Endothelial cell of umbilical vein (primary cell): Measurements from ENCODE around the gene SHBG. TPM values are rescaled to one million over a fixed set of nuclear protein-coding genes. Genes with fewer than 3 reads are reported as not detected.

Experiments
- BruUV-seq: library from RNA; stranded (reverse); fragments of 400-500 nt; replicated peaks from 2 replicates; lab custom pipeline; 2021; lab: Mats Ljungman, UMichigan
- CTCF ChIA-PET: fragments of 300-600, 350-600 bp; sonication (Branson Sonifier 250); formaldehyde crosslinking; loops from one replicate; lab custom pipeline; 2021; ENCODE audit warnings: antibody characterized with exemption, inconsistent platforms; lab: Charles Lee
- POLR2A ChIA-PET: fragments of 300-600, 350-600 bp; sonication (Branson Sonifier 250); formaldehyde crosslinking; loops from one replicate; lab custom pipeline; 2021; ENCODE audit warnings: antibody characterized with exemption, inconsistent platforms; lab: Charles Lee
- DNase-seq: peaks from one replicate; pipeline ENCODE4 v3.0.0-alpha.2; 2011; ENCODE audit warnings: low read depth, low spot score
- FAIRE-seq: peaks from 2 replicates; lab custom pipeline; 2011; peaks lifted over from hg19 to GRCh38; lab: Jason Lieb, UNC
- H2AFZ ChIP-seq: 2 replicates; pipeline ENCODE4 v1.6.0; 2012; ENCODE audit warnings: low read depth, low read length, control low read depth, inconsistent platforms
- H3K27ac ChIP-seq: 2 replicates; pipeline ENCODE4 v1.5.1; 2011; ENCODE audit warnings: low read depth, mild to moderate bottlenecking, control low read depth, low read length, moderate library complexity; ENCODE audit not compliant: insufficient read depth
- H3K27me3 ChIP-seq, 2 experiments: 2 replicates each; pipeline versions ENCODE4 v1.6.0 to v1.6.1; 2011; ENCODE audit warnings: low read length in 2 of 2, mixed read lengths in 1 of 2; ENCODE audit not compliant: control insufficient read depth in 2 of 2, insufficient read depth in 2 of 2
- H3K36me3 ChIP-seq, 2 experiments: 2 replicates in 1 of 2; 3 replicates in 1 of 2; pipeline ENCODE4 v1.5.1; 2011; ENCODE audit warnings: low read length in 2 of 2, mild to moderate bottlenecking in 1 of 2, moderate library complexity in 1 of 2; ENCODE audit not compliant: control insufficient read depth in 2 of 2, insufficient read depth in 2 of 2; ENCODE audit errors: extremely low read depth in 1 of 2
- H3K4me1 ChIP-seq: 3 replicates; pipeline ENCODE4 v1.5.1; 2011; ENCODE audit warnings: mild to moderate bottlenecking, low read length; ENCODE audit not compliant: control insufficient read depth, insufficient read depth; ENCODE audit errors: extremely low read depth
- H3K4me2 ChIP-seq: 2 replicates; pipeline ENCODE4 v1.6.1; 2011; ENCODE audit warnings: low read length, control low read depth, mixed read lengths; ENCODE audit not compliant: insufficient read depth
- H3K4me3 ChIP-seq, 3 experiments: fragments of 200-600 bp in 1 of 3; sonication (generic), shearing (Covaris generic) in 1 of 3; replicated peaks in 1 of 3; 2 replicates each; pipeline ENCODE4 v1.5.1; 2011 to 2016; ENCODE audit warnings: control low read depth in 3 of 3, low read length in 3 of 3, mild to moderate bottlenecking in 2 of 3, inconsistent platforms in 1 of 3, low read depth in 1 of 3, moderate library complexity in 1 of 3; ENCODE audit not compliant: insufficient read depth in 1 of 3
- H3K79me2 ChIP-seq: 2 replicates; pipeline ENCODE4 v1.6.0; 2012; ENCODE audit warnings: low read length, inconsistent platforms; ENCODE audit not compliant: control insufficient read depth, insufficient read depth
- H3K9ac ChIP-seq: replicated peaks from 2 replicates; pipeline ENCODE3; 2011; ENCODE audit warnings: low read length, control low read depth; ENCODE audit not compliant: insufficient read depth; ENCODE audit errors: extremely low read depth
- H3K9me1 ChIP-seq: replicated peaks from 3 replicates; pipeline ENCODE4 v1.6.0; 2011; ENCODE audit warnings: mild to moderate bottlenecking, low read length; ENCODE audit not compliant: control insufficient read depth, insufficient read depth; ENCODE audit errors: extremely low read depth
- H3K9me3 ChIP-seq: replicated peaks from 2 replicates; pipeline ENCODE4 v1.5.1; 2012; ENCODE audit warnings: low read length, inconsistent platforms; ENCODE audit not compliant: control insufficient read depth, insufficient read depth
- H4K20me1 ChIP-seq: replicated peaks from 2 replicates; pipeline ENCODE3; 2011; ENCODE audit warnings: mild to moderate bottlenecking, low read length; ENCODE audit not compliant: control insufficient read depth, insufficient read depth; ENCODE audit errors: extremely low read depth
- CTCF ChIP-seq, 2 donors: IDR thresholded peaks; 1 replicate in 1 of 2; 2 replicates in 1 of 2; pipeline ENCODE4 v1.5.1; 2011; ENCODE audit warnings: low read length in 2 of 2, mild to moderate bottlenecking in 2 of 2, moderate library complexity in 2 of 2, control low read depth in 1 of 2, inconsistent platforms in 1 of 2, low read depth in 1 of 2; ENCODE audit not compliant: insufficient read depth in 1 of 2; ENCODE audit errors: extremely low read depth in 1 of 2
- EZH2 ChIP-seq: IDR thresholded peaks from 2 replicates; pipeline ENCODE4 v1.6.1; 2012; ENCODE audit warnings: borderline replicate concordance, low read depth, mild to moderate bottlenecking, moderate library complexity, low read length, inconsistent platforms; ENCODE audit not compliant: severe bottlenecking
- FOS ChIP-seq: IDR thresholded peaks from 2 replicates; pipeline ENCODE4 v1.6.1; 2011; ENCODE audit warnings: mild to moderate bottlenecking, low read length, moderate library complexity, borderline replicate concordance; ENCODE audit not compliant: insufficient read depth
- GATA2 ChIP-seq: IDR thresholded peaks from 2 replicates; pipeline ENCODE4 v1.7.0; 2011; ENCODE audit warnings: low read depth, mild to moderate bottlenecking, moderate library complexity, mixed read lengths, low read length; ENCODE audit not compliant: insufficient read length, insufficient read depth
- JUN ChIP-seq: IDR thresholded peaks from 2 replicates; pipeline ENCODE4 v1.6.1; 2011; ENCODE audit warnings: borderline replicate concordance, low read depth; ENCODE audit not compliant: insufficient read length, insufficient read depth
- MYC ChIP-seq: IDR thresholded peaks from one replicate; pipeline ENCODE4 v1.6.1; 2011; ENCODE audit warnings: mild to moderate bottlenecking, low read depth, low read length
- POLR2A ChIP-seq: IDR thresholded peaks from 2 replicates; pipeline ENCODE4 v1.6.1; 2012; ENCODE audit warnings: low read depth, mild to moderate bottlenecking, control low read depth, low read length
- POLR2AphosphoS5 ChIP-seq: IDR thresholded peaks from 2 replicates; pipeline ENCODE4 v1.6.1; 2012; ENCODE audit warnings: low read depth, mild to moderate bottlenecking, control low read depth, low read length, moderate library complexity; ENCODE audit not compliant: insufficient read depth
- dilution Hi-C: fragments of 300-500 bp; cut with MboI; formaldehyde crosslinking; loops from one replicate; pipeline ENCODE4 v1.15.0; 2019; ENCODE audit warnings: low sequenced_read_pairs; ENCODE audit not compliant: extremely low pct_ligation_motif_present
- intact Hi-C: fragments of 100-400 bp; cut with micrococcal nuclease; formaldehyde crosslinking; loops from one replicate; pipeline ENCODE4 v1.10.0; 2022
- polyA plus RNA-seq, 4 experiments: library from polyadenylated mRNA; depleted of rRNA in 3 of 4; stranded (reverse) in 3 of 4; unstranded in 1 of 4; fragments of >200 nt; gene quantifications; 2 replicates each; pipeline versions ENCODE4 v1.2.1 to v1.2.3, GENCODE V29; 2011 to 2012; ENCODE audit warnings: missing spikeins in 1 of 4
- total RNA-seq: library from RNA; stranded (reverse); gene quantifications from 2 replicates; pipeline ENCODE4 v1.2.3, GENCODE V29; 2021
- TF ChIP-seq, protein P1 (sequence below): IDR thresholded peaks from 2 replicates; pipeline ENCODE4 v1.6.1; 2011; ENCODE audit not compliant: insufficient read depth, insufficient read length

The SHBG gene
- total and polyA plus RNA-seq, 2 donors (not counting 3 experiments of a cell fraction or from before 2014, with no cell fraction given), result 0.51 TPM; not detected in 1

DNA sequence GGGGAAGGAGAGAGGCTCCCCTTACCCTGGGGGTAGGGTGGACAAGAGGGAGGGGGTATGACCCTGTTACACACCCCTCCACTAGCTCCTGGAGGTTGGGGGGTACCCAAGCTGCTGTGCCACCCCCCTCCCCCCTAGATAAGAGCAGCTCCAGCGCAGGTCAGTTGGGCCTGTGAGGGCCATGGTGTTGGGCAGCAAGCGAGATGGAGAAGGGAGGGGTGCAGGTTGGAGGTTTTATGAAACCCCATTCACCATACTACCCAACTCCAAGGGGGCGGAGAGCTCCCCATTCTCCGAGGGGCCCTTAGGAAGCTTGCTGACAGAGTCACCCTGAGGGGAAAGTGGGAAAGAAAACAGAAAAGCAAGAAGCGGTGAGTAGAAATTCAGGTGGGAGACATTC is 38.3 kb upstream of the SHBG start:
- dilution Hi-C loops, result no loop called here
- DNase-seq (no peak), FAIRE-seq (no peak)
- no peaks in the 10 kb centered on the region for H4K20me1 ChIP-seq
- POLR2A ChIA-PET, result no interaction called here
- H3K27ac ChIP-seq, result no peak overlapping the region
- H3K4me3 ChIP-seq, result no peak overlapping the region
- no peak overlapping the region for H3K4me2 ChIP-seq
- H3K9me3 ChIP-seq, result no peaks in the 10 kb centered on the region
- H3K9me1 ChIP-seq, result no peaks in the 10 kb centered on the region
- no peak for TF ChIP-seq GATA2
- TF ChIP-seq FOS, result no peak
- TF ChIP-seq EZH2, result no peak
- TF ChIP-seq POLR2AphosphoS5, result no peak
- TF ChIP-seq, protein P1, sequence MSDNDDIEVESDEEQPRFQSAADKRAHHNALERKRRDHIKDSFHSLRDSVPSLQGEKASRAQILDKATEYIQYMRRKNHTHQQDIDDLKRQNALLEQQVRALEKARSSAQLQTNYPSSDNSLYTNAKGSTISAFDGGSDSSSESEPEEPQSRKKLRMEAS, result no peak
- TF ChIP-seq JUN, result no peak
- no peak for TF ChIP-seq POLR2A
- TF ChIP-seq CTCF (IDR thresholded peaks at IDR 0.05; ENCODE audit: extremely low read depth in 1 of 2, insufficient read depth in 1 of 2, low read depth in 1 of 2, low read length in 2 of 2), result no peak
- TF ChIP-seq MYC, result no peak
- H3K36me3 ChIP-seq, result peaks cover 19 to 55% of the 10 kb centered on the region in 2 experiments
- H3K27me3 ChIP-seq, result no peaks in the 10 kb centered on the region
- H2AFZ ChIP-seq, result no peak overlapping the region
- no peak overlapping the region for H3K9ac ChIP-seq
- no peaks in the 10 kb centered on the region for H3K79me2 ChIP-seq
- H3K4me1 ChIP-seq, result peaks cover 10% of the 10 kb centered on the region
- BruUV-seq, result TSS peak; percentile 37
- intact Hi-C loops, result no loop called here
- CTCF ChIA-PET, result no interaction called here
